Osteocyte (in vitro differentiated cells): ENCODE data around the gene SIM1. TPM values are rescaled to one million over a fixed set of nuclear protein-coding genes. Genes with fewer than 3 reads are reported as not detected.

ENCODE experiments used
- DNase-seq: peaks from one replicate; pipeline ENCODE4 v3.0.0; 2021; ENCODE audit warnings: mixed read lengths; ENCODE audit not compliant: unreplicated experiment; ENCODE audit errors: extremely low spot score
- H3K27ac Mint-ChIP-seq: one replicate; pipeline ENCODE4 v1.8.0; 2021; ENCODE audit warnings: mild to moderate bottlenecking, mixed read lengths; ENCODE audit not compliant: unreplicated experiment
- H3K27me3 Mint-ChIP-seq: one replicate; pipeline ENCODE4 v1.8.0; 2021; ENCODE audit warnings: mixed read lengths; ENCODE audit not compliant: unreplicated experiment
- H3K36me3 Mint-ChIP-seq: one replicate; pipeline ENCODE4 v1.8.0; 2021; ENCODE audit warnings: mixed read lengths; ENCODE audit not compliant: unreplicated experiment
- H3K4me1 Mint-ChIP-seq: one replicate; pipeline ENCODE4 v1.8.0; 2021; ENCODE audit warnings: mixed read lengths; ENCODE audit not compliant: unreplicated experiment
- H3K4me3 Mint-ChIP-seq: one replicate; pipeline ENCODE4 v1.8.0; 2021; ENCODE audit warnings: mild to moderate bottlenecking, moderate library complexity, mixed read lengths; ENCODE audit not compliant: unreplicated experiment
- H3K9me3 Mint-ChIP-seq: one replicate; pipeline ENCODE4 v1.8.0; 2021; ENCODE audit warnings: mixed read lengths; ENCODE audit not compliant: unreplicated experiment
- total RNA-seq: library from RNA; stranded (reverse); gene quantifications from 2 replicates; pipeline ENCODE4 v1.2.1, GENCODE V29; 2021
- TF ChIP-seq, protein P1 (sequence below): fragments of 200-600 bp; sonication (generic); IDR thresholded peaks from 2 replicates; pipeline ENCODE4 v1.5.0; 2021; ENCODE audit warnings: antibody characterized with exemption, mild to moderate bottlenecking, moderate library complexity

Gene SIM1
- total RNA-seq, 1 donor from 2014 or later: 2.6 TPM

DNA sequence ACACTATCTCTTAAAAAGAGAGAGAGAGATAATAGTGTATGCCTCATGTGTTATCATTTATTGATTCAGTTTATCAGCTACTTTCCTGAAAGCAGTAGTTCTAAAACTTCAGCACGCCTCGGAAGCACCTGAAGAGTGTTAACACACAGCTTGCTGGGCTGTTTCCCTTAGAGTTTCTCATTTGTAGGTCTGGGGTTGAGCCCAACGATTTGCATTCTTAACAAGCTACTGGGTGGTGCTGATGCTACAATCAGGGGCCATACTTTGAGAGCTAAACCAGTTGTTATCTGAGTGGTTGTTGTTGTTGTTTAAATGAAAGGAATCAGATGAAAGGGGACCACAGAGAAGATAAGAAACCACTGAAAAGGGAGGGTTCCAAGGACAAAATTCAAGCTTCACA is 32.6 kb downstream of the SIM1 start:
- H3K9me3 Mint-ChIP-seq: peaks cover 7% of the 10 kb centered on the region
- H3K27ac Mint-ChIP-seq: no peak overlapping the region
- DNase-seq: no peak
- TF ChIP-seq, protein P1, sequence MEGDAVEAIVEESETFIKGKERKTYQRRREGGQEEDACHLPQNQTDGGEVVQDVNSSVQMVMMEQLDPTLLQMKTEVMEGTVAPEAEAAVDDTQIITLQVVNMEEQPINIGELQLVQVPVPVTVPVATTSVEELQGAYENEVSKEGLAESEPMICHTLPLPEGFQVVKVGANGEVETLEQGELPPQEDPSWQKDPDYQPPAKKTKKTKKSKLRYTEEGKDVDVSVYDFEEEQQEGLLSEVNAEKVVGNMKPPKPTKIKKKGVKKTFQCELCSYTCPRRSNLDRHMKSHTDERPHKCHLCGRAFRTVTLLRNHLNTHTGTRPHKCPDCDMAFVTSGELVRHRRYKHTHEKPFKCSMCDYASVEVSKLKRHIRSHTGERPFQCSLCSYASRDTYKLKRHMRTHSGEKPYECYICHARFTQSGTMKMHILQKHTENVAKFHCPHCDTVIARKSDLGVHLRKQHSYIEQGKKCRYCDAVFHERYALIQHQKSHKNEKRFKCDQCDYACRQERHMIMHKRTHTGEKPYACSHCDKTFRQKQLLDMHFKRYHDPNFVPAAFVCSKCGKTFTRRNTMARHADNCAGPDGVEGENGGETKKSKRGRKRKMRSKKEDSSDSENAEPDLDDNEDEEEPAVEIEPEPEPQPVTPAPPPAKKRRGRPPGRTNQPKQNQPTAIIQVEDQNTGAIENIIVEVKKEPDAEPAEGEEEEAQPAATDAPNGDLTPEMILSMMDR: no peak
- peaks cover 3% of the 10 kb centered on the region for H3K4me1 Mint-ChIP-seq
- H3K4me3 Mint-ChIP-seq: no peak overlapping the region
- no peaks in the 10 kb centered on the region for H3K36me3 Mint-ChIP-seq
- H3K27me3 Mint-ChIP-seq: no peaks in the 10 kb centered on the region

DNA sequence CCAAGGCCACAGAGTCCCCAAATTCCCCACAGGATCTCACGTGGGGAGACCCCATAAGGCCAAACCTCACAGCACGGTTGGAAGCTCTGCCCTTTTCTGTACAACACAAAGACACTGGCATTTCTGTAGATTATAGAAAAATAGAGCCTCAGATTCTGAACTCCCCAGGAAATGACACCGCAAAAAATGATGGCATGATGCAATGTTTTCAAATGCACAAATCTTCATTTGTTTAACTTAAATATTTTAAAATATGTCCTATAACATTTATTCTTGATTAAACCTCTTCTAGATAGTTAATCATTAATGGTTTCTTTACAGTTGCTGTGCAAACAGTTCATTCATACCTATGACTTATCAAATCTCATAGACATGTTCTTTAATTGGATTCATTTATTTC is 33.8 kb downstream of the SIM1 start:
- peaks cover 11% of the 10 kb centered on the region for H3K9me3 Mint-ChIP-seq
- H3K36me3 Mint-ChIP-seq: no peaks in the 10 kb centered on the region
- H3K4me3 Mint-ChIP-seq: no peak overlapping the region
- TF ChIP-seq, protein P1: no peak
- no peaks in the 10 kb centered on the region for H3K27me3 Mint-ChIP-seq
- peaks cover 7% of the 10 kb centered on the region for H3K4me1 Mint-ChIP-seq
- H3K27ac Mint-ChIP-seq: no peak overlapping the region
- DNase-seq: no peak

DNA sequence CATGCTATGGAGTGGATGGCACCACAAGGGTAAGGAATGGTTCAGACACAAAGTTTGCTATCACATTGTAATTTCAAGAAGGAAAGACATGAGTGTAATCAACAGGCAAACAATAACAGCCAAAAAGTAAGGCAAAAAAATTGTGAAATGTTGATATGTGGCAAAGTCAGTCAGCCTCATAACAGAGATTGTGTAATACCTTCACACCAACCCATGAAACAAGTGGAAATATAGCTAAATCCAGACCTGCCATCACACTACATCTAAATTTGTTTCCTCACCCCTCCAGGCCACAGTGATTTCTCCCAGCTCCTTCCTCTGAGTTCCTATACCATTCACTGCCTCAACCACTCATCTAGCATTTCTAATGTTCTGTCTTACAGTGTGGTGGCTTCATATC is 37.3 kb downstream of the SIM1 start:
- no peak overlapping the region for H3K27ac Mint-ChIP-seq
- H3K4me1 Mint-ChIP-seq: peaks cover 7% of the 10 kb centered on the region
- no peak for DNase-seq
- H3K36me3 Mint-ChIP-seq: no peaks in the 10 kb centered on the region
- H3K9me3 Mint-ChIP-seq: peaks cover 7% of the 10 kb centered on the region
- TF ChIP-seq, protein P1: no peak
- H3K4me3 Mint-ChIP-seq: no peak overlapping the region
- H3K27me3 Mint-ChIP-seq: no peaks in the 10 kb centered on the region

DNA sequence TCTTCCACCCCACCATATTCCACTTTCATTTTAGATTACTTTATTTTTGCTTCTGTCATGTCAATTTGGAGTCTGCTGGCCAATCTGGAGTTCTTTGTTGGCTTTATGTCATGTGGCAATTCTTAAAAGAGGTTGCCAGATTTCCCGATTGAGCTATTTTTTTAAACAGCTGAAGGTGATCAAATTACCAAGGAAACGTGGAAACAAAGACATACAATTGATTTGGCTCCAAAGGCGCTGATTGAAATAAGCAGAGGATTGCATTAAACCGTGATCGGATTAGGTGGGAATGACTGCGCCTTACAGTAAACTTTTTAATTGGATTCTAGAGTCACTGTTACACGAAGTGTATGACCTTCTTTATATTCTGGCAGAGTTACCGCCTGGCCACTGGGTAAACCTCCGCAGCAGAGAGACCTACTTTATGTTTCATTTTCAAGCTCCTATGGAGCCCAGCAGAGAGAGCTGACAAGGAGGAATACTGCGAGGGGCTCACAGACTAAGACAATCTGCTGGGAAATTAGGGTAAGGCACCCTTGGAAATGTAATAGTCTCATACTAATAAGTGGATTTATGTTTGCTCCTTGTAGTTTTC is 37.9 kb downstream of the SIM1 start:
- Mint-ChIP-seq H3K4me3 (no peak overlapping the region), H3K27me3 (no peaks in the 10 kb centered on the region), H3K27ac (no peak overlapping the region), H3K4me1 (peaks cover 7% of the 10 kb centered on the region), H3K9me3 (peaks cover 7% of the 10 kb centered on the region), H3K36me3 (no peaks in the 10 kb centered on the region)
- DNase-seq: no peak
- TF ChIP-seq, protein P1: no peak

DNA sequence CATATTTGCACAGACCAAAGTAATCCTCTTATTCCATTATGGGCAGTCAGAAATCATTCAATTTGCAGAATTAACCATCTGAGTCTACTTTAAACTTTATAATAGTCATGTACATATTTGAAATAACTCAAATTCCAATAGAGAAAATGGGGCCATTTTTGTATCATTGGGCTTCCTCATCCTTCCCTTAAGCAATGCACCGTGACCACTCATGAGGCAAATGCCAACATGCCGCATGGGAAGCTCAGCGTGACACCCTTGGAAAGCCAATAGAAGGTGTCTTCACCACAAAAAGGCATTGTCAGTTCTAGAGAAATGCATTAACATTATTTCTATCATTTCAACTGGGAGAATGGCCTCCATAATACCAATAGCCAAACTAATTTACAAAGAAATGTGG is 38.5 kb downstream of the SIM1 start:
- Mint-ChIP-seq H3K4me1 (peaks cover 7% of the 10 kb centered on the region), H3K9me3 (peaks cover 7% of the 10 kb centered on the region), H3K27me3 (no peaks in the 10 kb centered on the region), H3K4me3 (no peak overlapping the region), H3K36me3 (no peaks in the 10 kb centered on the region), H3K27ac (no peak overlapping the region)
- TF ChIP-seq, protein P1: no peak
- DNase-seq: no peak
